Measurements from ENCODE around the gene SPRED2. TPM values are rescaled to one million over a fixed set of nuclear protein-coding genes. Genes with fewer than 3 reads are reported as not detected.

The SPRED2 gene
- total RNA-seq, 2 experiments from 2014 or later: 9.5 to 12.7 TPM

GRCh38 chr2:65380255-65380654 is 52.1 kb downstream of the SPRED2 start:
- Mint-ChIP-seq H3K27ac (no peak overlapping the region), H3K4me3 (no peak overlapping the region), H3K9me3 (ENCODE audit: insufficient read depth) (no peaks in the 10 kb centered on the region), H3K4me1 (ENCODE audit: low read depth) (peaks cover 41% of the 10 kb centered on the region), H3K36me3 (ENCODE audit: low read depth) (no peaks in the 10 kb centered on the region), H3K27me3 (ENCODE audit: low read depth) (peaks cover 20% of the 10 kb centered on the region)
- ATAC-seq (no peak), DNase-seq (no peak)
- CTCF ChIA-PET: no interaction called here
- POLR2A ChIA-PET: no interaction called here

DNA sequence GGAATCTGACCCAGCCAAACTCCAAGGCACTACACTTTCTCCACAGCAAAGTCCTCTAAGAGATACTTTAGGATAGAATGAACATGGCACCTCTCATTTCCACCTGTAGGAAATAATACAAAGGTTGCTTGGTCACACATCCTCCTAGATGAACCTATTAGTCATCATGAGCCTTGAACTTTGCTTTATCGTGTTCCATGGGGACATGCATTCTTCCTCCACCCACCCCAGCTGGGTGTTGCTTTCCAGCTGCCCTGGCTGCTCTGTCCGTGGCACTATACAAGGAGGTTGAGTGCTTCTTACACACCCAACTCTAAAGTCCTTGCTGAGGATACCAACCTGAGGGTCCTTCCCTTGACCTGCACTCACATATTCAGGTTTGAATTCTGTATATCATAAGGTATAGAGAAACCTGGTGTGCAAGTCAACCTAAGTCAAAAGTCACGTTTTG is 52.7 kb downstream of the SPRED2 start:
- H3K4me1 Mint-ChIP-seq (ENCODE audit: low read depth): peaks cover 46% of the 10 kb centered on the region
- H3K4me3 Mint-ChIP-seq: no peak overlapping the region
- no peaks in the 10 kb centered on the region for H3K36me3 Mint-ChIP-seq (ENCODE audit: low read depth)
- ChIA-PET POLR2A (no interaction called here), CTCF (no interaction called here)
- no peak for ATAC-seq
- H3K27me3 Mint-ChIP-seq (ENCODE audit: low read depth): peaks cover 19% of the 10 kb centered on the region
- no peaks in the 10 kb centered on the region for H3K9me3 Mint-ChIP-seq (ENCODE audit: insufficient read depth)
- no peak for DNase-seq
- no peak overlapping the region for H3K27ac Mint-ChIP-seq

GRCh38 chr2:65379223-65379622 is 53.2 kb downstream of the SPRED2 start:
- CTCF ChIA-PET: no interaction called here
- DNase-seq: no peak
- Mint-ChIP-seq H3K36me3 (ENCODE audit: low read depth) (no peaks in the 10 kb centered on the region), H3K27me3 (ENCODE audit: low read depth) (peaks cover 19% of the 10 kb centered on the region), H3K27ac (no peak overlapping the region), H3K4me3 (no peak overlapping the region), H3K4me1 (ENCODE audit: low read depth) (peaks cover 51% of the 10 kb centered on the region), H3K9me3 (ENCODE audit: insufficient read depth) (no peaks in the 10 kb centered on the region)
- POLR2A ChIA-PET: no interaction called here
- ATAC-seq: no peak

GRCh38 chr2:65378290-65378689 is 54.1 kb downstream of the SPRED2 start:
- ChIA-PET POLR2A (interaction anchor here (0.8 kb wide), 1 partner anchor 77 kb away, joined by 4 read pairs; no protein-coding TSS in a partner anchor), CTCF (no interaction called here)
- H3K4me1 Mint-ChIP-seq (ENCODE audit: low read depth): peaks cover 48% of the 10 kb centered on the region
- no peak overlapping the region for H3K27ac Mint-ChIP-seq
- ATAC-seq (no peak), DNase-seq (no peak)
- H3K4me3 Mint-ChIP-seq: no peak overlapping the region
- H3K27me3 Mint-ChIP-seq (ENCODE audit: low read depth): peaks cover 19% of the 10 kb centered on the region
- no peaks in the 10 kb centered on the region for H3K36me3 Mint-ChIP-seq (ENCODE audit: low read depth)
- H3K9me3 Mint-ChIP-seq (ENCODE audit: insufficient read depth): no peaks in the 10 kb centered on the region

DNA sequence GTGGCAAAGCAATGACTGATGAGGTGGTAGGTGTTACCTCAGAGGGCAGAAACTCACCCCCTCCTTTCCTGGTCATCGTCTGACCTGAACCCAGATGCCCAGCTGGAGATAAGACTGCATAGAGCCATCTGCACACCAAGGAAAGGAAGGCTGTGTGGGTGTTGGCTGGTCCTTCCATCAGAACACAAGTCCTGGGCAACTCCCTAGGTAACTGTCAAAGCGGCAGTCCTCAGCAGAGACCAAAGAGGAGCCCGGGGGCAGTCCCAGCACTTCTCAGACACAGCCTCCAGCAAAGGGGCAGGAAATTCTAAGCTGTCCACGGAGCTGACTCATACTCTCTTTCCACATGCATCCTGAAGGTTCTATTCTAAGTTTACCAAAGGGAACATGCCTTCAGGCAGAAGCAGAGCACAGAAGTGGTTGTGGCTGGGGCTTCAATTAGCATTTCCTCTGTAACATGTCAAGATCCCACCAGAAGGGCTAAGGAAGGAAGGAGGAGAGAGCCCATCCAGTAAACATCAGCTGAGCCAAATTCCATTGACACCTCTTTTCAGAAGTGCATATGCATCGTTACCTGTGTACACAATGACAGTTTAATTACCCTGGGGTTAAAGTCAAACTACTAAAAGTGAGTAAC is 54.7 kb downstream of the SPRED2 start:
- CTCF ChIA-PET: no interaction called here
- H3K4me1 Mint-ChIP-seq (ENCODE audit: low read depth): peaks cover 42% of the 10 kb centered on the region
- no peak for ATAC-seq
- no peaks in the 10 kb centered on the region for H3K9me3 Mint-ChIP-seq (ENCODE audit: insufficient read depth)
- POLR2A ChIA-PET: interaction anchor here (0.8 kb wide), 1 partner anchor 77 kb away, joined by 4 read pairs; no protein-coding TSS in a partner anchor
- no peaks in the 10 kb centered on the region for H3K36me3 Mint-ChIP-seq (ENCODE audit: low read depth)
- no peak overlapping the region for H3K27ac Mint-ChIP-seq
- no peak overlapping the region for H3K4me3 Mint-ChIP-seq
- peaks cover 19% of the 10 kb centered on the region for H3K27me3 Mint-ChIP-seq (ENCODE audit: low read depth)
- DNase-seq: no peak

GRCh38 chr2:65375723-65376122 is 56.7 kb downstream of the SPRED2 start:
- no peak for DNase-seq
- no peak overlapping the region for H3K4me3 Mint-ChIP-seq
- H3K36me3 Mint-ChIP-seq (ENCODE audit: low read depth): no peaks in the 10 kb centered on the region
- peaks cover 10% of the 10 kb centered on the region for H3K27me3 Mint-ChIP-seq (ENCODE audit: low read depth)
- no peak overlapping the region for H3K27ac Mint-ChIP-seq
- POLR2A ChIA-PET: no interaction called here
- CTCF ChIA-PET: interaction anchor here (1.2 kb wide), 1 partner anchor 14 kb away, joined by 3 read pairs; no protein-coding TSS in a partner anchor
- no peaks in the 10 kb centered on the region for H3K9me3 Mint-ChIP-seq (ENCODE audit: insufficient read depth)
- no peak for ATAC-seq
- peaks cover 28% of the 10 kb centered on the region for H3K4me1 Mint-ChIP-seq (ENCODE audit: low read depth)

DNA sequence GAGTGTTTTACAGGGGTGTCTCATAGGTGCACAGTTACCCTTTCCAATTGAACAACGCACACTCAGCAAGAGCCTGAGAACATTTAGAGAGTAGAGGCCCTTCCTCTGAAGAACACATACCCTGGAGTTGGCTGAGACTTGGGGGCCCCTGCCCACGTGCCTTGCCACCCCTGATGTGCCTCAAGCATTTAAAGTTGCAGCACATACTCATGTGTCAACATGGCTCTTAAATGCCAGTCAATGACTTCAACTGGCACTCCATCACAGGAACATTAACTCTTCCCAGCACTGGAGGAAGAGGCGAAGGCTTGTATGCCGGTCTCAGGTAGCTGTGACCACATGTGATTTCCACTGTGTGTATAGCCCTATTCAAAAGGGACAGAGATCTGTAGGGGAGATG is 57.4 kb downstream of the SPRED2 start:
- Mint-ChIP-seq H3K9me3 (ENCODE audit: insufficient read depth) (no peaks in the 10 kb centered on the region), H3K27me3 (ENCODE audit: low read depth) (peaks cover 9% of the 10 kb centered on the region), H3K36me3 (ENCODE audit: low read depth) (no peaks in the 10 kb centered on the region), H3K4me3 (no peak overlapping the region), H3K4me1 (ENCODE audit: low read depth) (peaks cover 31% of the 10 kb centered on the region), H3K27ac (no peak overlapping the region)
- ATAC-seq (no peak), DNase-seq (no peak)
- POLR2A ChIA-PET: no interaction called here
- CTCF ChIA-PET: interaction anchor here (1.1 to 1.8 kb wide), 3 partner anchors 8 to 13 kb away, joined by 3 to 10 read pairs (median 3); no protein-coding TSS in a partner anchor

DNA sequence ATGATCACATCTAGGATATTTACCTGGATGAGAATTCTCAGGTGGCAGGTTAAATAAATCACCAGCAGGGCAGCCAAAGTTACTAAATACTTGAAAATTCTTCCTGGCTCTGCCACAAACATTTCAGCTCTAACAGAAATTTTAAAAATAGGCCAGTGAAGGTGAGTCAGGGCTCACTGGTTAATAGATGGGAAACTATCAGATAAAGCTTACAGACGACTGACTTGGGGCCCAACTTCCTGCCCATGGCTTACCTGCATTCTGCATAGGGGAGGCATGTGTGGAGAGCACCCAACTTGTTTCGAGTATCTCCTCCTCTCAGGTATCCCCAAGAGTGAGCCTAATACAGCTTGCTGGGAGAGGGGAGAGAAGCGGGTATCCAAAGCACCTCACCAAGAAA is 57.8 kb downstream of the SPRED2 start:
- CTCF ChIA-PET: interaction anchor here (1.0 to 1.8 kb wide), 4 partner anchors 9 to 17 kb away, joined by 3 to 10 read pairs (median 4); no protein-coding TSS in a partner anchor
- no peak overlapping the region for H3K27ac Mint-ChIP-seq
- H3K4me3 Mint-ChIP-seq: no peak overlapping the region
- DNase-seq (no peak), ATAC-seq (no peak)
- H3K36me3 Mint-ChIP-seq (ENCODE audit: low read depth): no peaks in the 10 kb centered on the region
- peaks cover 31% of the 10 kb centered on the region for H3K4me1 Mint-ChIP-seq (ENCODE audit: low read depth)
- no peaks in the 10 kb centered on the region for H3K9me3 Mint-ChIP-seq (ENCODE audit: insufficient read depth)
- H3K27me3 Mint-ChIP-seq (ENCODE audit: low read depth): peaks cover 5% of the 10 kb centered on the region
- POLR2A ChIA-PET: no interaction called here

DNA sequence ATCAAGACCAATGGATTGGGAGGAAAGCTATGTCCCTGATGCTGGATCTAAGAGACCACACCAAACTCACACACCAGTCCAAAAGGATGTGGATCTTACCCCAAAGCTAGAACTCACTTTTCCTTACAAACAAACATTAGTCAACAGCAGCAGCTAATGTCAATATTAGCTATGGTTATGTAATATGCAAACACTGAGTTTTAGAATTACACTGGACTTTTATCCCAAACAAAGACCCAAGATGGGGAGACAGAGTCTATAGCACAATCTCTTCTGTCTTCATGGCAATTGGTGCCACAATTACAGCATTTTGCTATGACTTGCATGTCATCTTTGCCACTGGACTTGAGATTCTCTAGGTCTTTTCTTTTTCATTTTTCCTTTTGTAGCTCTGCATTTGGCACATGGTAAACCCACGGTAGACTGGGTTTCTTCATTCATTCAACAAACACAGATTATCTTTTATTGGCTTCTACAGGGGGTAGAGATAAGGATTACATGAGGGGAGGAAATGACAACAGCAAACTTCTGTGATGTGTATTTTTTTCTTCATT is 59.0 kb downstream of the SPRED2 start:
- DNase-seq: no peak
- no peak overlapping the region for H3K4me3 Mint-ChIP-seq

DNA sequence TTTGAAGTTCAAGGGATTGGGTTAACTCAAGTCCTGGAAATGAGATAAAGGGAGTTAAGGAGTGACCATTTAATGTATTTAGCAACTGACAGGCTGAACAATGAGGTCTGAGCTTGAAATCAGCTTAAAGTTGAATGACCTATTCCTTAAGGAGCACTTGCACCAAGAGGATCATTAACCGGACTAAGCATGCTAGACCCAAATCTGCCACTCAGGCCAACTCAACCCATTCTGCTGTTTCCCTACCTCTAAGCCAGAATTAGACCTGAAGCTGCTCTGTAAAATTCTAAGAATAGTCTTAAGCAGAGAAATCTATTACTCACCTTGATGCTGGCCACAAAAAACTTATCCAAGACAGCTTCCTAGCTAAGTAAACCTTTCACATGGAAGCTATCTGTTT is 59.8 kb downstream of the SPRED2 start:
- Mint-ChIP-seq H3K27ac (no peak overlapping the region), H3K4me3 (no peak overlapping the region), H3K9me3 (ENCODE audit: insufficient read depth) (no peaks in the 10 kb centered on the region), H3K27me3 (ENCODE audit: low read depth) (peaks cover 3% of the 10 kb centered on the region), H3K36me3 (ENCODE audit: low read depth) (no peaks in the 10 kb centered on the region), H3K4me1 (ENCODE audit: low read depth) (peaks cover 26% of the 10 kb centered on the region)
- ChIA-PET POLR2A (no interaction called here), CTCF (interaction anchor here (1.2 kb wide), 1 partner anchor 9 kb away, joined by 3 read pairs; no protein-coding TSS in a partner anchor)
- ATAC-seq: no peak
- no peak for DNase-seq

More for the DNA sequence above, 59.0 kb downstream of the SPRED2 start:
- ATAC-seq: no peak
- CTCF ChIA-PET: interaction anchor here (1.2 to 1.8 kb wide), 2 partner anchors 8 to 10 kb away, joined by 3 to 10 read pairs; no protein-coding TSS in a partner anchor
- H3K27me3 Mint-ChIP-seq (ENCODE audit: low read depth): peaks cover 3% of the 10 kb centered on the region
- H3K27ac Mint-ChIP-seq: no peak overlapping the region
- peaks cover 31% of the 10 kb centered on the region for H3K4me1 Mint-ChIP-seq (ENCODE audit: low read depth)
- no peaks in the 10 kb centered on the region for H3K9me3 Mint-ChIP-seq (ENCODE audit: insufficient read depth)
- H3K36me3 Mint-ChIP-seq (ENCODE audit: low read depth): no peaks in the 10 kb centered on the region
- POLR2A ChIA-PET: no interaction called here

GRCh38 chr2:65371074-65371434 is 61.3 kb downstream of the SPRED2 start:
- CTCF ChIA-PET: interaction anchor here (0.7 to 2.1 kb wide), 2 partner anchors 12 to 217 kb away, joined by 3 to 4 read pairs; no protein-coding TSS in a partner anchor
- no peaks in the 10 kb centered on the region for H3K9me3 Mint-ChIP-seq (ENCODE audit: insufficient read depth)

GRCh38 chr2:65370387-65371073 is 61.9 kb downstream of the SPRED2 start:
- Mint-ChIP-seq H3K4me1 (ENCODE audit: low read depth) (peaks cover 23% of the 10 kb centered on the region), H3K36me3 (ENCODE audit: low read depth) (no peaks in the 10 kb centered on the region), H3K9me3 (ENCODE audit: insufficient read depth) (no peaks in the 10 kb centered on the region), H3K27ac (no peak overlapping the region), H3K27me3 (ENCODE audit: low read depth) (no peaks in the 10 kb centered on the region), H3K4me3 (no peak overlapping the region)
- ChIA-PET POLR2A (no interaction called here), CTCF (interaction anchor here (0.7 to 2.1 kb wide), 2 partner anchors 12 to 217 kb away, joined by 3 to 4 read pairs; no protein-coding TSS in a partner anchor)
- DNase-seq: no peak
- no peak for ATAC-seq

More at GRCh38 chr2:65371074-65371434, 61.3 kb downstream of the SPRED2 start:
- Mint-ChIP-seq H3K4me1 (ENCODE audit: low read depth) (peaks cover 23% of the 10 kb centered on the region), H3K27ac (no peak overlapping the region), H3K4me3 (no peak overlapping the region), H3K36me3 (ENCODE audit: low read depth) (no peaks in the 10 kb centered on the region), H3K27me3 (ENCODE audit: low read depth) (peaks cover 3% of the 10 kb centered on the region)
- POLR2A ChIA-PET: no interaction called here
- no peak for DNase-seq
- ATAC-seq: no peak

Measured in activated CD8-positive, alpha-beta T cell treated with anti-CD3 and anti-CD28 coated beads, Interleukin-2, amount 10 ng/mL, durations not matched to agents 7 days and 5 days (primary cell).